Epithelial cell of esophagus (primary cell): Measurements from ENCODE around the gene WDR31.
A peak's percentile ranks its signal among the peaks of the same experiment; 100 is the strongest.
"Not testable (repeated sequence)": the region's sequence is repeated elsewhere in the genome, so short reads cannot be mapped to it uniquely, and the experiment has no call there.

Experiments used
- DNase-seq: peaks from one replicate; pipeline ENCODE4 v3.0.0; 2010; ENCODE audit warnings: low read depth
- H3K4me3 ChIP-seq: 2 replicates; pipeline ENCODE4 v1.5.1; 2011; ENCODE audit warnings: mild to moderate bottlenecking, low read length, control low read depth
- TF ChIP-seq, protein P1 (sequence below): IDR thresholded peaks from 2 replicates; pipeline ENCODE4 v1.5.1; 2011; ENCODE audit warnings: low read depth, mild to moderate bottlenecking, low read length, control low read depth, inconsistent platforms; ENCODE audit not compliant: insufficient read depth; ENCODE audit errors: missing control alignments

Gene WDR31

DNA sequence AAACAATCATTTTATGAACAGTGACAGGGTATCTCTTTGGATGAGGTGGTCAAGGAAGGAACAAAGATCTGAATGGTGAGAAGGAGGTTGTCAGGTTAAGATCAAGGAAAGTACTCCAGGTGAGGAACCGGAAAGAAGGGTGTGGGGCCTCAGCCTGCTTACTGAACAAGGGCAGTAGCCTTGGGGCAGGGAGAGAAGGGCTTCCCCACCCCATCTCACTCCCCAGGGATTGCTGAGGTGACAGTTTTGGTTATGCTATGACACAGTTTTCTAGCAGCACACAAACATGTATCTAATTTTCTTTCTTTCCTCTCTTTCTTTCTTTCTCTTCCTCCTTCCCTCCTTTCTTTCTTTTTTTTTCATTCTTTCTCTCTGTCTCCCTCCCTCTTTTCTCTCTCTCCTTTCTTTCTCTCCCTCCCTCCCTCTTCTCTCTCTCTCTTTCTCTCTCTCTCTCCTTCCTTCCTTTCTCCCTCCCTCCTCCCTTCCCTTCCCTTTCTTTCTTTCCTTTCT lies 40.8 kb upstream of the WDR31 start:
- DNase-seq: peak; percentile 74
- TF ChIP-seq, protein P1, sequence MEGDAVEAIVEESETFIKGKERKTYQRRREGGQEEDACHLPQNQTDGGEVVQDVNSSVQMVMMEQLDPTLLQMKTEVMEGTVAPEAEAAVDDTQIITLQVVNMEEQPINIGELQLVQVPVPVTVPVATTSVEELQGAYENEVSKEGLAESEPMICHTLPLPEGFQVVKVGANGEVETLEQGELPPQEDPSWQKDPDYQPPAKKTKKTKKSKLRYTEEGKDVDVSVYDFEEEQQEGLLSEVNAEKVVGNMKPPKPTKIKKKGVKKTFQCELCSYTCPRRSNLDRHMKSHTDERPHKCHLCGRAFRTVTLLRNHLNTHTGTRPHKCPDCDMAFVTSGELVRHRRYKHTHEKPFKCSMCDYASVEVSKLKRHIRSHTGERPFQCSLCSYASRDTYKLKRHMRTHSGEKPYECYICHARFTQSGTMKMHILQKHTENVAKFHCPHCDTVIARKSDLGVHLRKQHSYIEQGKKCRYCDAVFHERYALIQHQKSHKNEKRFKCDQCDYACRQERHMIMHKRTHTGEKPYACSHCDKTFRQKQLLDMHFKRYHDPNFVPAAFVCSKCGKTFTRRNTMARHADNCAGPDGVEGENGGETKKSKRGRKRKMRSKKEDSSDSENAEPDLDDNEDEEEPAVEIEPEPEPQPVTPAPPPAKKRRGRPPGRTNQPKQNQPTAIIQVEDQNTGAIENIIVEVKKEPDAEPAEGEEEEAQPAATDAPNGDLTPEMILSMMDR: no peak

DNA sequence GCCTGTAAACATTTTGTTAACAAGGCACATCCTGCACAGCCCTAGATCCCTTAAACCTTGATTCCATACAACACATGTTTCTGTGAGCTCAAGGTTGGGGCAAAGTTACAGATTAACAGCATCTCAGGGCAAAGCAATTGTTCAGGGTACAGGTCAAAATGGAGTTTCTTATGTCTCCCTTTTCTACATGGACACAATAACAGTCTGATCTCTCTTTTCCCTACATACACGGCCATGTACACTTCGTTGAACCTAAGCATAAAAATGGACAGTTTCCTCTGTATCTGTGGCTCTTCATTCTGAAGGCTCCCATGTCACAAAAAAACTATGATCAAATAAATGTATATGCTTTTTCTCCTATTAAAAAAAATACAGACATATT lies 39.7 kb upstream of the WDR31 start:
- not testable (repeated sequence) for DNase-seq, H3K4me3 ChIP-seq

More for the DNA sequence above, 40.8 kb upstream of the WDR31 start:
- H3K4me3 ChIP-seq: no peak overlapping the region

DNA sequence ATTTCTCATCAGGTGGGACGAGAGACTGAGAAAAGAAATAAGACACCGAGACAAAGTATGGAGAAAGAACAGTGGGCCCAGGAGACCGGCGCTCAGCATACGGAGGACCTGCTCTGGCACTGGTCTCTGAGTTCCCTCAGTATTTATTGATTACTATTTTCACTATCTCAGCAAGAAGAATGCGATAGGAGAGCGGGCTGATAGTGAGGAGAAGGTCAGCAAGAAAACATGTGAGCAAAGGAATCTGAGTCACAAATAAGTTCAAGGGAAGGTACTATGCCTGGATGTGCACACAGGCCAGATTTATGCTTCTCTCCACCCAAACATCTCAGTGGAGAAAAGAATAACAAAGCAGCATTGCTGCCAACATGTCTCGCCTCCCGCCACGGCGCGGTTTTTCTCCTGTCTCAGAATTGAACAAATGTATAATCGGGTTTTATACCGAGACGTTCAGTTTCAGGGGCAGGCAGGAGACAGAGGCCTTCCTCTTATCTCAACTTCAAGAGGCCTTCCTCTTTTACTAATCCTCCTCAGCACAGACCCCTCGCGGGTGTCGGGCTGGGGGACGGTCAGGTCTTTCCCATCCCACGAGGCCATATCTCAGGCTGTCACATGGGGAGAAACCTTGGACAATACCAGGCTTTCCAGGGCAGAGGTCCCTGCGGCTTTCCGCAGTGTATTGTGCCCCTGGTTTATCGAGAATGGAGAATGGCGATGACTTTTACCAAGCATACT lies 39.2 kb upstream of the WDR31 start:
- DNase-seq, H3K4me3 ChIP-seq: not testable (repeated sequence)

DNA sequence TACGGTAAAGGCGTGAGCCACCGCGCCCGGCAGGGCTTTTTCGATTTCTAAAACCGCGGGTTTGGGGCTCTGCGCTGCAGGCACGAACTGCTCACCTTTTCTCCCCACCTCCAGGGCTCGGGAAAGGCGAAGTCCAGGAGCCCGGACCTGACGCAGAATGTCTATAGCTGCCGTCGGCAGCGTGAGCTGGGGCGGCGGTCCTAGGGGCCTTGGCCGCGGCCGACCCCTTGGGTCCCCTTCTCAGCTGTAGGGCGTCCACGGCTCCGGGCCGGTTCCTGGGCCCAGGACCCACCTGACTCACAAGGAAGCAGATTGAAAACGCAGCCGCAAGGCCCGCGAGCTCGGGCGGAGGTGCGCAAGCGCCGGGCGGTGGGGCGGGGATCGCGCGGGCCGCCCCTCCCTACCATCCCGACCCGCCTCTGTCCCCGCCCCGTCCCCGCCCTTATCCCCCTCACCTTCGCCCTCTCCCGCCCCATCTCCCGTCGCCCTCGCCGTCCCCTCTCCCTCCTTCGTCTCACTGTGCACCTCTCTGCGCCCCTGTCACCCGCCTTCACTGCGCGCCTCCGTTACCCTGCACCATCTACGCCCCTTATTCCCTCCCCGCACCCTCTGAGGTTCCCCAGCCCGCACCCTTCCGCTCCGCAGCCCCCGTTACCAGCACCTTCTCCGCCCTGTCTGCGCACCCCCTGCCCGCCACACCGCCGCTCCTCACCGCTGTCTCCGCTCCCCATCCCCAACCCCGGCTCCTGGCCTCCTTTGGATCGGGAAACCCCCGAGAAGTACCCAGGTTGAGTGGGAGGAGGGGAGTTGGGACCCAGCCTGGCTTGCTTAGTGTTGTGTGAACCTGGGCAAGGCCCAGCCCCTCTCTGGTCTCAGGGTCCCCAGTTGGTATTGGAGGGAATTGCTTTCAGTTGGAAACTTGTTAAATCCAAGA lies 36.8 kb upstream of the WDR31 start, which contains the start of gene HDHD3:
Gene HDHD3, minus strand, starts transcription at position 353 of the 934 bp plus-strand sequence. CDS start 2,632 bp downstream, outside the sequence.
- DNase-seq: peak; percentile 86
- TF ChIP-seq, protein P1: no peak
- H3K4me3 ChIP-seq: peak within 1 kb of the TSS; percentile 87

DNA sequence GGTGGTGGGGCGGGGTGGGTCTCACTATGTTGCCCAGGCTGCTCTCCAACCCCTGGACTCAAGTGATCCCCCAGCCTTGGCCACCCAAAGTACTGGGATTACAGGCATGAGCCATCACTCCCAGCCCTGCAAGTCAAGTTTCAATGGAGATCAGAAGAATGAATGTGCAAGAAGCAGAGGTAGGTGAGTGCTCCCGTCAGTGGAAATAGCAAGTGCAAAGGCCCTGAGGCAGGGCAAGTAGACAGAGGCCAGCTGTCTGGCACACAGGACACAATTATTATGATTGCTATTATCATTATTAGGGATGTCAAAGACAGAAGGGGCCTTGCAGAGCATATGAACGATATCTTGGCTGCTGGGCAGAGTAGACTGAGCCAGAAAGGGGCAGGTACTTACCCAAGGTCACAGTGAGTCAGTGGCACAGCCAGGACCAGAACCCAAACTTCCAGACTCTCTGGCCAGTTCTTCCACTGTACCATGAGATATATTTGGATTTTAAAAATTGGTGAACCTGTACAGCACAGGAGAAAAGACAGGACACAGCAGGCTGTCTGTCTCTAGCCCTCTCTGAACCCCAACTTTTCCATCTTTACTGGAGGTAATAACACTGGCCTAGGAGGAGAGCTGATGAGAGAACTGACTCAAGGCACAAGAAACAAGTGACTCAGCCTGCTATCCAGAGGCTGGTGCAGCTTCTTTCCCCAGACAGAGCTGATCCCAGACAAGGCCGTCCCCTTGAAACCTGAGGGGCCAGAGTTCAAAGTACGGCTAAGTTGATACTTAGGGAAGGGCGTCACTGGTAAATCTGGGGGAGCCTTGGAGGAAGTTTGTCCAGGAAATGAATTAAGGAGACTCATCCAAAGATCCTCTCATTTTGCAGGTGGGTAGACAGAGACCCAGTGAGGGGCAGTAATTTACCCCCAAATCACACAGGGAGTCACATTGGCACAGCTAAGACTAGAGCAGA lies 35.3 kb upstream of the WDR31 start:
- DNase-seq: peak; percentile 47
- TF ChIP-seq, protein P1: no peak
- H3K4me3 ChIP-seq: peak overlapping the region; percentile 87

DNA sequence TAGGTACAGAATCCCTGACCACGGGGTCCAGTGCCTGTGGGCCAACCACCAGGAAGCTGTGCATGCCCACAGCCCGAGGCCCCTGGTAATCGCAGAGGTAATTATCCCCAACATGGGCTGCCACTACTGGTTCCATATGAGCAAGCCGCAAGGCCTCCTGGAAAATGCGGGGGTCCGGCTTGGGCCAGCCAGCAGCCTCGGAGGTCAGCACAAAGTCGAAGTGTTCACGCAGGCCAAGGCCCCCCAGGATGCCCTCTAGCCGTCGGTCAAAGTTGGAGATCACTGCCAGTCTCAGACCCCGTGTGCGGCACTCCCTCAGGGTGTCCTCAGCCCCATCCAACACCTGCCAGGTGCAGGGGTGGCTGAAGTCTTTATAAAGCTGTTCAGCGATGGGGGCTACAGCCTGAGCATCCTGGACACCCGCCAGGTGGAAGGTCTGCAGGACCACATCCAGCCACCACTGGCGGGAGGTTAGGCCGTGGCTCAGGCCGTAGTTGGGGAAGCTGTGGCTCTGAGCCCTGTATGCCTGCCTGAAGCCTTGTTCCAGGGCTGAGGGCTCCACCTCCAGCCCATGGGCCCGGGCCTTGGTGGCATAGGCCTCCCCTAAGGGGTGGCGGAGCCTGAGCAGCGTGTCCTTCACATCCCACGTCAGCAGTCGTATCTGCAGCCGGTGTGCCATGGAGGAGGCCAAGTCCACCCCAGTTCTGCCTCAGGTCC lies 33.8 kb upstream of the WDR31 start:
- TF ChIP-seq, protein P1: no peak
- no peak overlapping the region for H3K4me3 ChIP-seq
- DNase-seq: no peak

DNA sequence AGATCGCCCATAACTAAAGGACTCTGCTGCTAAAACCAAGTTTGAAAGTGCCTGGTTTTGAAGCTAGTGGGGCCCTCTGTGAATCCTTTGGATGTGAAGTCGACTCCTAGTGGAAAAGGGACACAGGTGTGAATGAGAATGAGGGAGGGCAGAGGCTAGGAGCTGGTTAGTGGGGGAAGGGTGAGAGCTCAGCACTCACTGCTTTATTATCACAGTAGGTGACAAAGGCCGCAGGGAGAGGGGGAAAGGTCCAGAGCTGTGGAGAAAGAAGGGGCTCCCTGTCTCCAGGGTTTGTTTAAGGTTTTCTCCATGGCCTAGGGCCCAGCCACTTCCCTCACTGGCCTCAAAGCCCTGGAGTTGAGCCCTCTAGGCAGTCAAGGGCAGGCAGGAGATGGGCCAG lies 33.2 kb upstream of the WDR31 start:
- DNase-seq: no peak
- H3K4me3 ChIP-seq: no peak overlapping the region
- TF ChIP-seq, protein P1: no peak
